ENCODE results near the gene GPR65. TPM values are rescaled to one million over a fixed set of nuclear protein-coding genes. Genes with fewer than 3 reads are reported as not detected.

Gene GPR65
- total RNA-seq, 1 experiment from 2014 or later, result not detected

DNA sequence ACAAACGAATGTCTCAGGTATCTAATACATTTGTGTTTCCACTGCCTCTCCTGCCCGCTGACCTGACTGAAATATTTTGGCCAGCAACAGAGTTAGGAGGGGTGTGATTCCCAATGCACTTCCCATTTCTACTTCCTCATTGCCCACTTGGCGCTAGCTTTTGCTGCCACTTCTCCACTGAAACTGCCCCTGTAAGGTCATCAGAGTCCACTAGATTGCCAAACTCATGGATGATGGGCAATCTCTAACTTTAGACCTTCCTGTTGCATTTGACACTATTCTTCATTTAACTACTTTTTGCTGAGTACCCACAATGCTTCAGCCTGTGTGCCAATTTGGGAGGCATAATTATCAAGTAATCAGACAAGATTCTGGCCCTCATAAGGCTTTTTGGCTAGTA is 40.8 kb downstream of the GPR65 start:
- H3K4me1 Mint-ChIP-seq, result no peaks in the 10 kb centered on the region
- TF ChIP-seq CTCF (conservative IDR thresholded peaks at IDR 0.05), result no peak

More for the DNA sequence above, 40.8 kb downstream of the GPR65 start:
- no peaks in the 10 kb centered on the region for H3K79me1 ChIP-seq (ENCODE audit: insufficient read depth, low read depth, low read length, poor library complexity, severe bottlenecking)
- no peak overlapping the region for H4K8ac ChIP-seq (replicated peaks; ENCODE audit: insufficient read length, low read depth, low read length)
- no peak overlapping the region for H3K4ac ChIP-seq (ENCODE audit: low read depth, low read length)
- no peaks in the 10 kb centered on the region for H3K9me3 ChIP-seq (ENCODE audit: control insufficient read depth, low read depth, low read length)
- H2BK20ac ChIP-seq (ENCODE audit: low read depth, low read length, poor library complexity, severe bottlenecking), result no peak overlapping the region
- H3T11ph ChIP-seq (ENCODE audit: low read length), result no peak overlapping the region
- H3K27me3 ChIP-seq (ENCODE audit: insufficient read depth, low read length), result no peaks in the 10 kb centered on the region
- no peak overlapping the region for H3K23ac ChIP-seq (ENCODE audit: insufficient read length, low read depth, low read length)
- no peaks in the 10 kb centered on the region for H3K79me2 ChIP-seq (ENCODE audit: insufficient read depth, low read length)
- no peak overlapping the region for H2BK120ac ChIP-seq (ENCODE audit: low read depth, low read length, poor library complexity, severe bottlenecking)
- H3K9me3 Mint-ChIP-seq, result no peaks in the 10 kb centered on the region
- no peak overlapping the region for H3K4me2 ChIP-seq (ENCODE audit: insufficient read depth, insufficient read length, low read length)
- H2AK5ac ChIP-seq (ENCODE audit: insufficient read length, low read length), result no peak overlapping the region
- no peak overlapping the region for H2AFZ ChIP-seq (ENCODE audit: low read length)
- H3K4me3 Mint-ChIP-seq, result no peak overlapping the region
- H3K27me3 Mint-ChIP-seq (ENCODE audit: low read depth), result no peaks in the 10 kb centered on the region; the same call in 1 of the 2 replicates
- H3K14ac ChIP-seq (ENCODE audit: insufficient read depth, low read length), result no peak overlapping the region
- H2BK15ac ChIP-seq (ENCODE audit: low read depth, low read length), result no peak overlapping the region
- DNase-seq, result no peak
- WGBS (ENCODE audit: extremely low coverage, insufficient read length, low lambda C conversion rate), result no CpG with 5 or more reads among the region's 3 CpGs
- H3K9ac ChIP-seq (ENCODE audit: extremely low read depth, insufficient read length, low read length), result no peak overlapping the region
- no peaks in the 10 kb centered on the region for H3K4me1 ChIP-seq (ENCODE audit: insufficient read depth, low read length)
- no peak overlapping the region for H4K91ac ChIP-seq (ENCODE audit: insufficient read length, low read depth, low read length)
- no peak overlapping the region for H3K27ac Mint-ChIP-seq
- no peaks in the 10 kb centered on the region for H4K20me1 ChIP-seq (ENCODE audit: control insufficient read depth, insufficient read depth, insufficient read length)
- no peak overlapping the region for H3K56ac ChIP-seq (ENCODE audit: insufficient read length, low read depth, low read length)
- no peak overlapping the region for H3K27ac ChIP-seq (ENCODE audit: insufficient read length, low read depth, low read length)
- no peaks in the 10 kb centered on the region for H3K36me3 Mint-ChIP-seq (ENCODE audit: insufficient read depth in 1 of 3, low read depth in 3 of 3)
- no peak overlapping the region for H3K18ac ChIP-seq (ENCODE audit: insufficient read length, low read depth, low read length)
- H2BK12ac ChIP-seq (ENCODE audit: insufficient read length, low read depth, low read length), result no peak overlapping the region
- no peaks in the 10 kb centered on the region for H3K23me2 ChIP-seq (ENCODE audit: insufficient read length, low read depth, low read length, poor library complexity, severe bottlenecking)
- no peak overlapping the region for H2BK5ac ChIP-seq (ENCODE audit: insufficient read length, low read length)
- H4K5ac ChIP-seq (ENCODE audit: insufficient read length, low read depth, low read length), result no peak overlapping the region
